Testis (tissue), 3 donors: ENCODE data around the gene TP53BP2. TPM values are rescaled to one million over a fixed set of nuclear protein-coding genes. Genes with fewer than 3 reads are reported as not detected.

Experiments
- DNase-seq: peaks from one replicate; pipeline ENCODE4 v3.0.0-alpha.2; 2019
- H3K27ac ChIP-seq, 2 donors: fragments of 200-600 bp; sonication (generic); one replicate each; pipeline ENCODE4 v1.5.1; 2019
- H3K27me3 ChIP-seq: fragments of 200-600 bp; sonication (generic); one replicate; pipeline ENCODE4 v1.5.1; 2019
- H3K36me3 ChIP-seq: fragments of 200-600 bp; sonication (generic); one replicate; pipeline ENCODE4 v1.5.1; 2017; ENCODE audit warnings: low read depth; ENCODE audit errors: missing control alignments
- H3K4me1 ChIP-seq: fragments of 200-600 bp; sonication (generic); one replicate; pipeline ENCODE4 v1.5.1; 2019
- H3K4me3 ChIP-seq, 2 donors: fragments of 200-600 bp; sonication (generic); one replicate each; pipeline ENCODE4 v1.5.1; 2017 to 2019
- H3K9me3 ChIP-seq: fragments of 200-600 bp; sonication (generic); one replicate; pipeline ENCODE4 v1.5.1; 2017
- POLR2A ChIP-seq: fragments of 450-650 bp; IDR thresholded peaks from one replicate; pipeline ENCODE4 v1.6.1; 2017; ENCODE audit warnings: antibody characterized with exemption, mild to moderate bottlenecking, moderate library complexity
- WGBS, 2 donors: methylation state at CpG; one replicate each; pipeline ENCODE4 v1.1.5; 2018; 5-methylcytosine and 5-hydroxymethylcytosine counted together
- intact Hi-C: fragments of 100-400 bp; cut with DNase I; formaldehyde crosslinking; loops from one replicate; pipeline ENCODE4 v1.15.1; 2023; ENCODE audit warnings: low total_unique reads
- polyA plus RNA-seq: library from polyadenylated mRNA; stranded (reverse); fragments of 350-450 nt; fragmentation: Illumina TruSeq; extraction: RNeasy Lipid Tissue Mini Kit (QIAGEN cat#74804); gene quantifications from one replicate; pipeline ENCODE4 v1.2.3, GENCODE V29; 2014; ENCODE audit warnings: low read depth, low replicate concordance; ENCODE audit not compliant: insufficient read depth
- total RNA-seq, 2 donors: library from RNA; depleted of rRNA; stranded (reverse); fragments of >200 nt; gene quantifications; one replicate each; pipeline ENCODE4 v1.2.3, GENCODE V29; 2016
- TF ChIP-seq, protein P1 (sequence below), 3 experiments: fragments of 450-650 bp in 2 of 3; fragments of 200-600 bp in 1 of 3; sonication (generic) in 1 of 3; IDR thresholded peaks; one replicate each; pipeline ENCODE4 v1.5.1; 2016 to 2019; ENCODE audit warnings: antibody characterized with exemption in 3 of 3, mild to moderate bottlenecking in 2 of 3, moderate library complexity in 1 of 3

TP53BP2 gene
- total and polyA plus RNA-seq, 3 donors from 2014 or later = 29.6 to 99.3 (median 64.3) TPM

DNA sequence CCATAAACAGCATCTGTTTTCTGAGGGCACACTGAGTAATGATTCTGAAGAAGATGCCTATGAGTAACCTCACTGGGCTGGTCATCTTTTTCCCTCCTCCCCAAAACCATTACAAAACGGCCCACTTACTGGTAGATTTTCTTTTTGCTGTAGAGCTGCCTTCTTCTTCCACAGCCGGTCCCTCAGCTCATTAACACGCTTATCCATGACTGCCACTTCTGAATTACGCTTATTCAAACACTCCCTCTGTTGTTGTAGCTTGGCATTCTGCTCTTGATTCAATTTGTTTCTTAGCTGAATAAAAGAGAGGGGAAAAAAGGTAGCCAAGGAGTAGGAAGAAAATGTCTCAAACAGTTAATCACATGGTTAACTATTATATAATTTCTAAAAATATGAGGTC lies 43.1 kb downstream of the TP53BP2 start:
- WGBS, 2 donors = 79 to 88% methylated on average over 4 of the region's 4 CpGs
- no peak for DNase-seq
- no peaks in the 10 kb centered on the region for H3K27me3 ChIP-seq
- no peak overlapping the region for H3K4me3 ChIP-seq
- TF ChIP-seq POLR2A = no peak
- TF ChIP-seq, protein P1, sequence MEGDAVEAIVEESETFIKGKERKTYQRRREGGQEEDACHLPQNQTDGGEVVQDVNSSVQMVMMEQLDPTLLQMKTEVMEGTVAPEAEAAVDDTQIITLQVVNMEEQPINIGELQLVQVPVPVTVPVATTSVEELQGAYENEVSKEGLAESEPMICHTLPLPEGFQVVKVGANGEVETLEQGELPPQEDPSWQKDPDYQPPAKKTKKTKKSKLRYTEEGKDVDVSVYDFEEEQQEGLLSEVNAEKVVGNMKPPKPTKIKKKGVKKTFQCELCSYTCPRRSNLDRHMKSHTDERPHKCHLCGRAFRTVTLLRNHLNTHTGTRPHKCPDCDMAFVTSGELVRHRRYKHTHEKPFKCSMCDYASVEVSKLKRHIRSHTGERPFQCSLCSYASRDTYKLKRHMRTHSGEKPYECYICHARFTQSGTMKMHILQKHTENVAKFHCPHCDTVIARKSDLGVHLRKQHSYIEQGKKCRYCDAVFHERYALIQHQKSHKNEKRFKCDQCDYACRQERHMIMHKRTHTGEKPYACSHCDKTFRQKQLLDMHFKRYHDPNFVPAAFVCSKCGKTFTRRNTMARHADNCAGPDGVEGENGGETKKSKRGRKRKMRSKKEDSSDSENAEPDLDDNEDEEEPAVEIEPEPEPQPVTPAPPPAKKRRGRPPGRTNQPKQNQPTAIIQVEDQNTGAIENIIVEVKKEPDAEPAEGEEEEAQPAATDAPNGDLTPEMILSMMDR (IDR thresholded peaks at IDR 0.05) = no peak
- H3K36me3 ChIP-seq = no peaks in the 10 kb centered on the region
- no peaks in the 10 kb centered on the region for H3K4me1 ChIP-seq
- no peak overlapping the region for H3K27ac ChIP-seq
- intact Hi-C loops = no loop called here
- no peaks in the 10 kb centered on the region for H3K9me3 ChIP-seq

DNA sequence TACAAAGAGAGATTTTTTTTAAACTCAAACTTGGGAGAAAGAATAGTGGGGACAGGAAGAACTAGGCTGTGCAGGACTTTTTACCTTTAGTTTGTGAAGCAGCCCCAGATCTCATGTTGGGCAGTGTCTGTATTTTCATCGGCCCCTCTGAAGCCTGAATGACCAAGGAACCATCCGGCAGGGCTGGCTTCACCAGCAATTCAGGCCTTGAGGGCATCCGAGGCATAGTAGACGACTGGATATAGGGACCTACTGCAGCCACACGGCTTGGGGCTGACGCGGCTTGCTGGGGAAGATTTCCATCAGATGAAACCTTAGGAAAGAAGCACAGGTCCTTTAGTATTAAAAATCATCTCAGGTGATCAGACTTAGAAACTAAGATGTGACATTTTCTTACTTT lies 43.7 kb downstream of the TP53BP2 start:
- WGBS, 2 donors = 94 to 96% methylated on average over 7 of the region's 7 CpGs
- Histone ChIP-seq H3K4me1 (no peaks in the 10 kb centered on the region), H3K36me3 (no peaks in the 10 kb centered on the region), H3K27me3 (no peaks in the 10 kb centered on the region), H3K27ac (no peak overlapping the region), H3K4me3 (no peak overlapping the region), H3K9me3 (no peaks in the 10 kb centered on the region)
- intact Hi-C loops = no loop called here
- TF ChIP-seq POLR2A = no peak
- TF ChIP-seq, protein P1 (IDR thresholded peaks at IDR 0.05) = no peak
- DNase-seq = no peak

DNA sequence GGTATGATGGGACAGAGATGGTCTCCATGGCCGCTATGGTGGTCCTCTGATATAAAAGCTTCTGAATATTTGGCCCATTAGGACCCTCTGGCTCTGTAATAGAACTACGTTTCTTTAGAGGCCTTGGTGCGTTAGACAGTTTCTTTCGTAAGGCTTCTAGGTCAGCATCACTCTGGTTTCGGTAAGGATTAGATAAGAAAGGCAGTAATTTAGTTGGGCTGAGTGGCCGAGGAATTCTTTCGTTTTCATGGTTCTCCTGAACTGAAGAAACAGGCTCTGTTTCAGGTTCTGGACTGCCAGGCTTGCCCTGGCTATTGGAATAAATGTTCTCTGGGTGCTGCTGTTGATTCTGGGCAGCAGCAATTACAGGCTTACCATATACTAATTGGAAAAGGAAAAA lies 49.5 kb downstream of the TP53BP2 start:
- H3K27me3 ChIP-seq = no peaks in the 10 kb centered on the region
- DNase-seq = no peak
- WGBS, 2 donors = 69 to 72% methylated on average over 7 of the region's 7 CpGs
- H3K4me1 ChIP-seq = peaks cover 13% of the 10 kb centered on the region
- no peaks in the 10 kb centered on the region for H3K9me3 ChIP-seq
- TF ChIP-seq, protein P1 (IDR thresholded peaks at IDR 0.05) = no peak
- TF ChIP-seq POLR2A = no peak
- no peaks in the 10 kb centered on the region for H3K36me3 ChIP-seq
- no peak overlapping the region for H3K4me3 ChIP-seq
- intact Hi-C loops = no loop called here
- H3K27ac ChIP-seq = peak overlapping the region in 1 of 2 donors; percentile 22

DNA sequence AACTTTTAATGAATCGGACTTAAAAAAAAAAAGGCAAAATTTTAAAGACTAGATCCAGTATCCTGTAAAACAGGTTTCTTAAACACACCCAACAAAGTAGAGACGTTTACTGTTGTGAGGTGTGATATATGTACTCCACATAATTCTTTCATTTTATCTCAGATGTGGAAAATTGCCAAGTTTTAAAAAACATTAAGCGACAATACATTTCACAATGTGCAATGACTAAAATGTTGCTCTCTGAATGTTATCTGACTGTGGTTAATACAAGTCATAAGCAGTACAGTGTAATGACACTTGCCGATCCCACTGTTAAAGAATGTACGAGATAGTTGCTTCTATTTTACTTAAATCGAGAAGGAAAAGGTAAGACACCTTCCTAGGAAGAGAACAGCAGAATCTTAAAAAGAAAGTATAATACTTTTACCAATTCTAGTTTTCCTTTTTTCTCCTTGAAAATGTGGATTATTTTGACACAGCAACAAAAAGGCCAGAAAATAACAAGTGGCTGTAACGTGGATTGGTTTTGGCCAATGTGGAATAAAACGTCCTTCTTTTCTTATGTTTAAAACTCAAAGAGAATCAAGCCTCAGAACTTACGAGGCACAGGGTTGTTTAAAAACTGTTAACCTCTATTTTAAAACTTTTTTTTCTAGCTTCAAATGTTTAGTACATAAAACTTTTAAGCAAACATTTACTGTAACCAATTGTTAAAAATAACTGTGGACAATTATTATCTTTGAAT lies 51.4 kb downstream of the TP53BP2 start:
- DNase-seq = no peak
- Histone ChIP-seq H3K4me3 (no peak overlapping the region), H3K9me3 (no peaks in the 10 kb centered on the region), H3K4me1 (peaks cover 13% of the 10 kb centered on the region), H3K36me3 (no peaks in the 10 kb centered on the region), H3K27me3 (no peaks in the 10 kb centered on the region), H3K27ac (peak overlapping the region in 1 of 2 donors; percentile 27)
- 65 to 83% methylated on average over 9 of the region's 9 CpGs for WGBS, 2 donors
- no peak for TF ChIP-seq POLR2A
- TF ChIP-seq, protein P1 (IDR thresholded peaks at IDR 0.05) = no peak
- intact Hi-C loops = no loop called here

DNA sequence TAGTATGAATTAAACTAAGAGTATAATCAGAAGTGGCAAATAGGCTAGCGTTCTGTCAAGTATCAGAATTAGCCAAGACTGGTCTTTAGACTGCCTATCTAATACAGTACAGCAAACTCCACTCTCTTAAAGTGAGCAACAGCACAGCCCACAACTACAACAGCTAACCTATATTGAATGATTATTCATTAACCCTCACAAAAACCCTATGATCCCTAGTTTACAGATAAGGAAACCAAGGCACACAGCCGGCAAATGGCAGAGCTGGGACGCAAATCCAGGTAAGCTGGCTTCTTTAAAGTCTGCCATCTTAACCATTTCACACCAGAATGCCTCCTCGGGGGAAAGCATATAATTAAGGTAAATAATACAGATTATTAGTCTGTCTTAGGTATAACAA lies 52.0 kb downstream of the TP53BP2 start:
- Histone ChIP-seq H3K27ac (no peak overlapping the region), H3K36me3 (no peaks in the 10 kb centered on the region), H3K9me3 (no peaks in the 10 kb centered on the region), H3K27me3 (no peaks in the 10 kb centered on the region), H3K4me1 (peaks cover 13% of the 10 kb centered on the region), H3K4me3 (no peak overlapping the region)
- TF ChIP-seq, protein P1 (IDR thresholded peaks at IDR 0.05) = no peak
- no peak for TF ChIP-seq POLR2A
- DNase-seq = no peak
- intact Hi-C loops = no loop called here
- WGBS, 2 donors = 86 to 92% methylated on average over 4 of the region's 4 CpGs
